ENCODE measurements around the gene EFCAB6. TPM values are rescaled to one million over a fixed set of nuclear protein-coding genes. Genes with fewer than 3 reads are reported as not detected.

The EFCAB6 gene
- total RNA-seq, 6 donors from 2014 or later = 2.4 to 94.3 (median 6.6) TPM

DNA sequence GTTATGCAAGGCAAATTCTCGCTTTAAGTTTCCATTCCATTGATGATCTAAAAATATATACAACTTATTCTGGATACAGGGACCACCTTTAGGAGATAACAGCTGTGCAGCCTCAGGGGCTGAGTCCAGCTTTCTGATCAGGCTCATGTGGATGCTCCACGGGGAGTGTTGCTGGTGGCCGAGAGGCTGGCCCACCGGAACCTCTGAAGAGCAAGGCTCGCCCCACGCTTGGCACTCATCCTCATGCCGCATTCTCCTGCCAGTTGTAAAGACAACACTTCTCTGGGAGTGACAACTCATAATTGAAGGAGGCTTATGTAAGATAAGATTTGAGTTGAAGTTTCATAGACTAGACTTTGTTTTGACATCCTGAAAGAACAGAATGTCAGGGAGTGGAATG, 276.8 kb downstream of the EFCAB6 start:
- Histone ChIP-seq H3K4me1 (no peaks in the 10 kb centered on the region), H3K27ac (no peak overlapping the region), H3K9me3 (no peaks in the 10 kb centered on the region), H3K4me3 (no peak overlapping the region), H3K27me3 (no peaks in the 10 kb centered on the region), H3K36me3 (no peaks in the 10 kb centered on the region)
- ATAC-seq (ENCODE audit: low FRiP score in 2 of 2) (no peak), DNase-seq (no peak)
- TF ChIP-seq POLR2A (IDR thresholded peaks at IDR 0.05) = no peak
- TF ChIP-seq, protein P1, sequence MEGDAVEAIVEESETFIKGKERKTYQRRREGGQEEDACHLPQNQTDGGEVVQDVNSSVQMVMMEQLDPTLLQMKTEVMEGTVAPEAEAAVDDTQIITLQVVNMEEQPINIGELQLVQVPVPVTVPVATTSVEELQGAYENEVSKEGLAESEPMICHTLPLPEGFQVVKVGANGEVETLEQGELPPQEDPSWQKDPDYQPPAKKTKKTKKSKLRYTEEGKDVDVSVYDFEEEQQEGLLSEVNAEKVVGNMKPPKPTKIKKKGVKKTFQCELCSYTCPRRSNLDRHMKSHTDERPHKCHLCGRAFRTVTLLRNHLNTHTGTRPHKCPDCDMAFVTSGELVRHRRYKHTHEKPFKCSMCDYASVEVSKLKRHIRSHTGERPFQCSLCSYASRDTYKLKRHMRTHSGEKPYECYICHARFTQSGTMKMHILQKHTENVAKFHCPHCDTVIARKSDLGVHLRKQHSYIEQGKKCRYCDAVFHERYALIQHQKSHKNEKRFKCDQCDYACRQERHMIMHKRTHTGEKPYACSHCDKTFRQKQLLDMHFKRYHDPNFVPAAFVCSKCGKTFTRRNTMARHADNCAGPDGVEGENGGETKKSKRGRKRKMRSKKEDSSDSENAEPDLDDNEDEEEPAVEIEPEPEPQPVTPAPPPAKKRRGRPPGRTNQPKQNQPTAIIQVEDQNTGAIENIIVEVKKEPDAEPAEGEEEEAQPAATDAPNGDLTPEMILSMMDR (IDR thresholded peaks at IDR 0.05) = no peak
- no peak for TF ChIP-seq POLR2AphosphoS5 (IDR thresholded peaks at IDR 0.05)
- no peak for TF ChIP-seq EP300 (IDR thresholded peaks at IDR 0.05)
- WGBS, 2 donors = 86 to 88% methylated on average over 7 of the region's 7 CpGs

DNA sequence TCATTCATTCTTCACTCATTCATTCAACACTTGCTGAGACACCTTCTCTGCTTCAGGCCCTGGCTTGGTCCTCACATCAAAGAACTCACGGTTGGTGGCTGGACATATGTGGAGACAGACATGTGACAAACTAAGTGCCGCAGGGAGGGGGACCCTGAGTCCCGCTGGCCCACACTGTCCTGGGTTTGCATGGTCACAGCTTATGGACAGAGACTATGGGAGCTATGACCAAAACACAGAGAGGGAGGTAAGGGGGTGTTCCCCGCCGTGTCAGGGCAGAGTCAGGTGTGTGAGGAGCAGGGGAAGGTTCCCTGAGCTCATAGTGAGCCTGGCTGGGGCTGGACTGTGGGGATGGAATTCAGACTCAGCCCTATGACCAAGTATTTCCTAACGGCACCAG, 277.2 kb downstream of the EFCAB6 start:
- DNase-seq = no peak
- TF ChIP-seq POLR2A (IDR thresholded peaks at IDR 0.05) (no peak), POLR2AphosphoS5 (IDR thresholded peaks at IDR 0.05) (no peak), EP300 (IDR thresholded peaks at IDR 0.05) (no peak)
- TF ChIP-seq, protein P1 (IDR thresholded peaks at IDR 0.05) = no peak
- H3K27me3 ChIP-seq = no peaks in the 10 kb centered on the region
- no peaks in the 10 kb centered on the region for H3K4me1 ChIP-seq
- H3K9me3 ChIP-seq = no peaks in the 10 kb centered on the region
- no peaks in the 10 kb centered on the region for H3K36me3 ChIP-seq
- no peak for ATAC-seq (ENCODE audit: low FRiP score in 2 of 2)
- no peak overlapping the region for H3K27ac ChIP-seq
- 82 to 87% methylated on average over 6 of the region's 6 CpGs for WGBS, 2 donors
- H3K4me3 ChIP-seq = no peak overlapping the region

DNA sequence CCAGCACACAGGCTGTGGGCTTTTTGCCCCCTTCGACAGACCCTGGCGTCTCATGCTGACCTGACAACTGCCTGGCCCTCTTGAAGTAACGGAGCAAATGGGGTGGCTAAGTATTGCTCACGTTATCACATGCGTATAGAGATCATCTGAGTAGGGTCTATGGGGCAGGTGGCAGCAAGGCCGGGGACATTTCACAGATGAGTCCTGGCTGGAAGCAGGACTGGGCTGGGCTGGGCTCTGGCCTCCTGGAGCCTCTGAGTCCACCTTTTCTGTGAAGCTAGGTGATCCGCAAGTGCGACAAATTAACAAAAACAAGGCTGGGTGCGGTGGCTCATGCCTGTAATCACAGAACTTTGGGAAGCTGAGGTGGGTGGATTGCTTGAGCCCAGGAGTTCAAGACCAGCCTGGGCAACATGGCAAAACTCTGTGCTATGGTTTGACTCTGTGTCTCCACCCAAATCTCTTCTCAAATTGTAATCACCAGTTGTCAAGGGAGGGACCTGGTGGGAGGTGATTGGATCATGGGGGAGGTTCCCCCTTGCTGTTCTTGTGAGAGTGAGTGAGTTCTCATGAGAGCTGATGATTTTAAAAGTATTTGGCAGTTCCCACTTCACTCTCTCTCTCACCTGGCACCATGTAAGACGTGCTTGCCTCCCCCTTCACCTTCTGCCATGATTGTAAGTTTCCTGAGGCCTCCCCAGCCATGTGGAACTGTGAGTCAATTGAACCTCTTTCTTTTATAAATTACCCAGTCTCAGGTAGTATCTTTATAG, 278.3 kb downstream of the EFCAB6 start:
- ATAC-seq (ENCODE audit: low FRiP score in 2 of 2) (no peak), DNase-seq (no peak)
- H3K27ac ChIP-seq = no peak overlapping the region
- H3K27me3 ChIP-seq = no peaks in the 10 kb centered on the region
- H3K36me3 ChIP-seq = no peaks in the 10 kb centered on the region
- H3K4me1 ChIP-seq = no peaks in the 10 kb centered on the region
- TF ChIP-seq POLR2AphosphoS5 (IDR thresholded peaks at IDR 0.05) = no peak
- no peak overlapping the region for H3K4me3 ChIP-seq
- WGBS, 2 donors = 83 to 90% methylated on average over 9 to 10 of the region's 10 CpGs
- H3K9me3 ChIP-seq = no peaks in the 10 kb centered on the region

DNA sequence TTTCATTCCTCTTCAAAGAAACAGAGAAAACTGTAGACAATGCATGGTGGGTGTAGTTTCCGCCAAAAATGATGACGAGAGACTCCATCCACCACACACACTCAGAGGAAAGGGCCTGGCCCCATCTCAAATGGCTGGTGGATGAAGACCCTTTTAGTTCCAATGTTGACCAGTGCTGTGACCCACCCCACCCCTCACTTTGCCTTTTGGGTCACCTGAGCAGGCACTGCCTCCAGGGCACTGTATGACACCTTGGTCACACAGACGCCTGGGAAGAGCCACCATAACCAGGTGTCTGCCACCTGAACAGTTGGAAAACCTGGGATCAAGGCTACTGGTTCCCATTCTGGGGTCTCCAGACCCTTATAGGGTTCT, 279.0 kb downstream of the EFCAB6 start:
- ATAC-seq (ENCODE audit: low FRiP score in 2 of 2) (no peak), DNase-seq (no peak)
- WGBS, 2 donors = 82 to 94% methylated on average over 3 of the region's 3 CpGs
- H3K4me1 ChIP-seq = no peaks in the 10 kb centered on the region
- H3K27me3 ChIP-seq = no peaks in the 10 kb centered on the region
- H3K27ac ChIP-seq = no peak overlapping the region
- no peak for TF ChIP-seq POLR2A (IDR thresholded peaks at IDR 0.05)
- H3K9me3 ChIP-seq = no peaks in the 10 kb centered on the region
- no peaks in the 10 kb centered on the region for H3K36me3 ChIP-seq
- no peak overlapping the region for H3K4me3 ChIP-seq

DNA sequence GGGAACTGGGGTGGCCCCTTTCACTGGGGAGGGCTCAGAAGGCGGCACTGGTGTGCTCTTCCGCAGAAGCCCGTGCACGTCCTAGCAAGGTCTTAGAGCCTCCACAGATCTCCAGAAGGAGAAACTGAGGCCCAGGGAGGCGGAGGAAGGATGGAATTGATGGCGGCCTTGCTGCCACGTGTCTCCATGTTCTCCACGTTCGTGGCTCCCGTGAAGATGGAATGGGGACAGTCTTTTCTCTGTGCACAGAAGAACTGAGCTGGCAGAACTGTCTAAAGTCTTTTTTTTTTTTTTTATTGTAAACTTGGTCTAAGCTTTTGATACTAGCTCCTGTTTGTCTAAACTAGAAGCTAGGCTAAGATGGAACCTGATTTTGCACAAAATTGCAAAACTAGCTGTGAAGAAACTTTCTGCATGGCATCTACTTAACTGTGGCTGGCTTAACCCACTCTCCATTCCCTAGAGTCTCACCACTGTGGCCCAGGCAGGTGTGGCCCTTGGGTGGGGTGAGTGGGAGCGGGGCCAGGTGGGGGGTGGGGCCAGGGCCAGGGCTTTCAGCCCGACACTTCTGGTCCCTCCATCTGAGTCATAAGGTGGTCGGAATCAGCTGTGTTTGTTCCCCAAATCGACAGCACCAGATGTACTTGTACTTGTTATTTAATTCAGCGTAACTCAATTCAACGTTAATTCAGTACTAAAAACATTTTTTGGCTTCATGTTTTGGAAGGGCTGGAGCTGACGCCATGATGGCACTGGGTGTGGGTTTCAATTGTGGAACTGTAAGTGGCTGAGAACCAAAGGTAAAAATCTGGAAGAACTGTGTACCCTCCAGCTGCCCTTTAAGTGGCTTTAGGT, 279.6 kb downstream of the EFCAB6 start:
- Histone ChIP-seq H3K4me1 (no peaks in the 10 kb centered on the region), H3K36me3 (no peaks in the 10 kb centered on the region), H3K27ac (no peak overlapping the region), H3K4me3 (no peak overlapping the region), H3K27me3 (no peaks in the 10 kb centered on the region), H3K9me3 (no peaks in the 10 kb centered on the region)
- DNase-seq (no peak), ATAC-seq (ENCODE audit: low FRiP score in 2 of 2) (no peak)
- 86 to 87% methylated on average over 14 to 17 of the region's 17 CpGs for WGBS, 2 donors
- TF ChIP-seq POLR2AphosphoS5 (IDR thresholded peaks at IDR 0.05) (no peak), POLR2A (IDR thresholded peaks at IDR 0.05) (no peak), EP300 (IDR thresholded peaks at IDR 0.05) (no peak)
- TF ChIP-seq, protein P1 (IDR thresholded peaks at IDR 0.05) = no peak
